ENCODE measurements around the gene EARS2.
"Not testable (repeated sequence)": the region's sequence is repeated elsewhere in the genome, so short reads cannot be mapped to it uniquely, and the experiment has no call there.

The EARS2 gene

DNA sequence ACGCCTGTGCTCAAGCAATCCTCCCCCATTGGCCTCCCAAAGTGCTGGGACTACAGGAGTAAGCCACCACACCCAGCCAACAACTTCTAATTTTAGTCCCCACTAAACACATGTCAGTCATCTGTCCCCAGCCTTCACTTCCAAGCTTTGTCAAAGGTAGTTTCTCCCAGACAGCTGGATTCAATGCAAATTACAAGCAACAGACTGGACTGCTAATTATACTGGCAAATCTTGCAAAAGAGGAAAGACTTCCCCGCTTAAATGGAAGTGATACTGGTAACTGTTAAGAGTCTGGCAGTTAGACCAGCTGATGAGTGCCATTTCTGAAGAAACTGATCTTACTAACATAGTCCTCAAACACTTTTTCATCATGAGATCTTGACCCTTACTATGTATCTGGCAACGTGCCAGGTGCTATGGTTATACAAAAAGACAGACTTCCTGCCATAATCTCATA is 38.7 kb downstream of the EARS2 start:
- FAIRE-seq (no peak), DNase-seq (ENCODE audit: insufficient read length, low spot score) (no peak)

GRCh38 chr16:23516366-23517137 is 40.6 kb downstream of the EARS2 start:
- FAIRE-seq (no peak), DNase-seq (ENCODE audit: insufficient read length, low spot score) (no peak)
- no peak for TF ChIP-seq CTCF (IDR thresholded peaks at IDR 0.05; ENCODE audit: insufficient read depth, missing control alignments)

More for the DNA sequence above, 38.7 kb downstream of the EARS2 start:
- TF ChIP-seq CTCF (IDR thresholded peaks at IDR 0.05; ENCODE audit: insufficient read depth, missing control alignments): no peak

DNA sequence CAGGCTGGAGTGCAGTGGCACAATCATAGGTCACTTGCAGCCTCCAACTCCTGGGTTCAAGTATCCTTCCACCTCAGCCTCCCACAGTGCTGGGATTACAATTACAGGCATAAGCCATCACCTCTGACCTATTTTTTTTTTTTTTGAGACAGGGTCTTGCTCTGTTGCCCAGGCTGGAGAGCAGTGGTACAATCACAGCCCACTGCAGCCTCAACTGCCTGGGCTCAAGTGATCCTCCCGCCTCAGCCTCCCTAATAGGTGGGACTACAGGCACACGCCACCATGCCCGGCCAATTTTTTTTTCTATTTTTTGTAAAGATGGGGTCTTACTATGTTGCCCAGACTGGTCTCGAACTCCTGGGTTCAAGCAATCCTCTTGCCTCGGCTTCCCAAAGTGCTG is 41.3 kb downstream of the EARS2 start:
- DNase-seq (ENCODE audit: insufficient read length, low spot score): no peak

GRCh38 chr16:23514381-23515152 is 42.6 kb downstream of the EARS2 start:
- FAIRE-seq (no peak), DNase-seq (ENCODE audit: insufficient read length, low spot score) (no peak)

More for the DNA sequence above, 41.3 kb downstream of the EARS2 start:
- TF ChIP-seq CTCF (IDR thresholded peaks at IDR 0.05; ENCODE audit: insufficient read depth, missing control alignments): no peak
- no peak for FAIRE-seq

GRCh38 chr16:23512168-23512695 is 44.9 kb downstream of the EARS2 start:
- FAIRE-seq (no peak), DNase-seq (ENCODE audit: insufficient read length, low spot score) (no peak)

More at GRCh38 chr16:23514381-23515152, 42.6 kb downstream of the EARS2 start:
- TF ChIP-seq CTCF (IDR thresholded peaks at IDR 0.05; ENCODE audit: insufficient read depth, missing control alignments): no peak

DNA sequence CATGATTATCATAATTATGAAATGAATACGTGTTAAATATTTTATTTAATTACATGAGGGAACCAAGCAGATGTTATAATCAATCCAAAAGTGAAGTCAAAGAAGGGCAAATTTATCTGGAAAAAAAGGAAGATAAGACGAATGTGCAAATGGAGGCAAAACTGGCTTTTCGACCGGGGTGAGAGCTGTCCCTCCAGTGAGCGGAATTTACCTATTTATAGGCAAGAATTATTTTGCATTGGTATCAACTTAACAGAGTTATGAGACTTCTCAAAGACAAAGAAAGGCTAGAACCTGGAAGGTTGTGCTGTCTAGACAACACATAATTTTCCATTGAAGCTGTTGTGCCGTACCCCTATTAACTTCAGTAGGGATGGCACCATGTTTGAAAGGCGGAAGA is 45.4 kb downstream of the EARS2 start:
- no peak for DNase-seq (ENCODE audit: insufficient read length, low spot score)
- FAIRE-seq: no peak
- no peak for TF ChIP-seq CTCF (IDR thresholded peaks at IDR 0.05; ENCODE audit: insufficient read depth, missing control alignments)

More at GRCh38 chr16:23512168-23512695, 44.9 kb downstream of the EARS2 start:
- no peak for TF ChIP-seq CTCF (IDR thresholded peaks at IDR 0.05; ENCODE audit: insufficient read depth, missing control alignments)

DNA sequence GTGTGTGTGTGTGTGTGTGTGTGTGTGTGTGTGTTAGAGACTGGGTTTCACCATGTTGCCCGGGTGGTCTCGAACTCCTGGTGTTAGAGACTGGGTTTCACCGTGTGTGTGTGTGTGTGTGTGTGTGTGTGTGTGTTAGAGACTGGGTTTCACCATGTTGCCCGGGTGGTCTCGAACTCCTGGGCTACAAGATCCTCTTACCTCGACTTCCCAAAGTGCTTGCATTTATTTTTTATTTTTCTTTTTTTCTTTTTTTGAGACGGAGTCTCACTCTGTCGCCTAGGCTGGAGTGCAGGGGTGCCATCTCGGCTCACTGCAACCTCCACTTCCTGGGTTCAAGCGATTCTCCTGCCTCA is 46.3 kb downstream of the EARS2 start:
- FAIRE-seq; DNase-seq (ENCODE audit: insufficient read length, low spot score): not testable (repeated sequence)

Measured in D721Med (cell line).